Stimulated activated CD8-positive, alpha-beta memory T cell treated with anti-CD3 and anti-CD28 coated beads, Interleukin-4, amount 100 ng/mL, for 1 hour (primary cell): ENCODE measurements around the gene DLX5.

Experiments used
- DNase-seq, 2 donors: peaks; one replicate each; pipeline ENCODE4 v3.0.0-alpha.2; 2020; ENCODE audit warnings: low read depth in 2 of 2, low spot score in 1 of 2

The DLX5 gene

GRCh38 chr7:97006055-97006815, 18.4 kb downstream of the DLX5 start:
- no peak for DNase-seq

DNA sequence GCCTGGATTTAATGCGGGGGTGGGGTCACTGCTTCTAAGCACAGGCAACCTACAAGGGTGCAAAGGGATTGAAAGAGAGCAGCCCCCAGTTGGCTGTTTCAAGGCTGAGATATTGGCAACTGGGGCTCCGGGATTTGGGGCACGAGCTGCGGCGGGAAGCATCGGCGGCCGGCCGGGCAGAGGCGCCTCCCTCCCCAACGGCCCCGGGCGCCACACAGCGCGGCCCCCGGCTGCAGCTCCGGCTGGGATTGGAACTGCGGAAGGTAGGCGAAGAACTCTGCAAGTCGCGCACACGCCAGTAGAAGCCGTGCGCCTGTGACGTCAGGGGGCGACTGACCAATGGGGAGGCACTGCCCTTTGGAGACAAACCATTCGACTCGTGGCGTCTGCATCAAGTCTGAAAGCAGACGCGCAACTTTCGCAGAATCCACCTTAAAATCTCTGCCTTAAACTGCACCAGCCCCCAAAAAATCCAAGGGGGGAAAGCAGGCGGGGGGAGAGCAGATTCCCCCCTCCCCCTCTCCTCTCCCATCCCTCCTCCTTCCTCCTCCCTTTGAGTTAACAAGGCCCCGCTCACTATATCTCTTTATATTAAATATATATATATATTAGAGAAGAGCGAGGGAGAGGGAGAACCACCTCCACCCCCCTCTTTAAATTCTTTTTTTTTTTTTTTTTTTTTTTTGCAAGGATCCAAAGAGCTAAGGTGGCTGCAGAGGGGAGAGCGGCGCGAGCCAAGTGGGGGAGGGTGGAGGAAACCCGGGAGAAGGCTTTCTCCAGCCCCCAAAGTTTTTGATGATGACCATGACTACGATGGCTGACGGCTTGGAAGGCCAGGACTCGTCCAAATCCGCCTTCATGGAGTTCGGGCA, 19.2 kb downstream of the DLX5 start, which contains the start of gene DLX6:
TSS of gene DLX6 (plus strand) at position 371 of the 872 bp plus-strand sequence. CDS start at position 796, 425 bp downstream.
- no peak for DNase-seq

GRCh38 chr7:97004247-97005182, 20.1 kb downstream of the DLX5 start:
- no peak for DNase-seq

GRCh38 chr7:97003262-97004246, 21.1 kb downstream of the DLX5 start:
- no peak for DNase-seq

DNA sequence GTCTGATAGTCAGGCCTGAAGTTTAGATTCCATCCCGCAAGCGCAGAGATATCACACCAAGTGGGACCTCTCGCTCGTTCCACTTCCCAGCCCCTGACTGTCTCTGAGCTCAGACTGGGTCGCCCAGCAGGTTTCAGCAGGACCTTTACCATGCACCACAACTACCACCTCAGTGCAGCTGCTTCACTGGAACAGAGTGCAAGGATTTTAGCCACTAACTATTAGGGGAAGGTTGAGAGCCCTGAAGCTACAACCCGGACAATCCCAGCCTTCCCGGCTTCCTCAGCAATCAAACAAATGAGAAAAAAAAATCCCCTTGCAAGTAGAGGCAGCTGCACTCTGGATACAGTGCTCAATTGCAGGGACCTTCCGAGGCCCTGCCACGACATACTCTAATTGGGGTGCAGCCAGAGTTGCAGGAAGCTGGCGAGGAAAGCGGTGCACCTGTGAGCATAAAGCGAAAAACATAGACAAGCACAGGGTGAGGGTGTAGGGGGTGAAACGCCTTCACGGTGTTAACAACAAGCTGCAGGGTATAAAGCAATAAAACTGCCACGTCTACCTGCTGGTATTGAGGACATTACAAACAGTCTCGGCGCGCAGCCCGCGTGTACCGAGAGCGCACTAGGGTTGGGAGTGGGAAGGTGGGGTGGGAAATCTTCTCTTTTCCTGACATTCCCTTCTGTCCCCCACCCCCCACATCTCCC, 21.9 kb downstream of the DLX5 start:
- no peak for DNase-seq

GRCh38 chr7:97001656-97002554, 22.7 kb downstream of the DLX5 start:
- DNase-seq: no peak

DNA sequence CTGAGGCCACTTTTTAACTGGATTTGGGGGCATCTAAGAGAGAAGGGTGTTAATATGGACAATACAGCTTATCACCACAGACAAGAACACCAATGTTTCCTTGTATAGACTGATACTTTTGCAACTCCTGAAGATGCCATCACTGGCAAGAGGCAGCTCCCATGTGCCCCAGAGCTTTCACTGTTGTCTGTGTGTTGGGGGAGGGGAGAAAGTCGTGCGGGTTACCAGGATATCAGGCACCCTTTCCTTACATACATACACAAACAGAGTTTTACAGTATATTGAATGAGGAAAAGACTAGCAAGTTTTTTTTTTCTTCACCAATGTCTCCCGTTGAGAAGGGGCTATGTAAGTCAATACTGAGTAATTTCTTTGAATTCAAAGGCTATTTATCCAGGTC, 23.4 kb downstream of the DLX5 start:
- no peak for DNase-seq

- no peak for DNase-seq
These were observed 25.9 kb downstream of the DLX5 start for GRCh38 chr7:96998744-96999143.

GRCh38 chr7:96998333-96998732, 26.3 kb downstream of the DLX5 start:
- no peak for DNase-seq

DNA sequence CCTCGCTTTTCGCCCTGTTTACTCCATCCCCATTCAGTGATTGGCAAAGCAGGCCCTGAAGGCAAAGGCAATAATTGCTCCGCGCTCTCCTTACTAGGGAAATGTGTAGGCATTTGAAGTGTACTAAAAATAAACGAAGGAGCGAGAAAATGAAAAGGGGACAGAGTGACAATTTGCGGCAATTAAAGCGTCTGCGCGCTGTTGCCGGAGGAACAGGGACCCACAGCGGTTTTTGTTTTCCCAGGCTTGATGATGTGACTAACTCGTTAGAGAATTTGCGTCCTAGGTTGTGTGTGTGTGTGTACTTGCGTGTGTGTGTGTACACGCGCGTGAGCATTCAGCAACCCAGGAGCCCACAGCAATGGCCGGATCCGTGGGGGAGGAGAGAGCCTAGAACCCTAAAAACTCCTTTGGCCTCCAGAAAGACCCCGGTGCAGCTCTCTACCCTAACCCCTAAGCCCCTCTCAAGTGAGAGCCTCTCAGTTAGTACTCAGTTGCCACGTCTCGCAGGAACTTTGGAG, 27.1 kb downstream of the DLX5 start:
- no peak for DNase-seq

DNA sequence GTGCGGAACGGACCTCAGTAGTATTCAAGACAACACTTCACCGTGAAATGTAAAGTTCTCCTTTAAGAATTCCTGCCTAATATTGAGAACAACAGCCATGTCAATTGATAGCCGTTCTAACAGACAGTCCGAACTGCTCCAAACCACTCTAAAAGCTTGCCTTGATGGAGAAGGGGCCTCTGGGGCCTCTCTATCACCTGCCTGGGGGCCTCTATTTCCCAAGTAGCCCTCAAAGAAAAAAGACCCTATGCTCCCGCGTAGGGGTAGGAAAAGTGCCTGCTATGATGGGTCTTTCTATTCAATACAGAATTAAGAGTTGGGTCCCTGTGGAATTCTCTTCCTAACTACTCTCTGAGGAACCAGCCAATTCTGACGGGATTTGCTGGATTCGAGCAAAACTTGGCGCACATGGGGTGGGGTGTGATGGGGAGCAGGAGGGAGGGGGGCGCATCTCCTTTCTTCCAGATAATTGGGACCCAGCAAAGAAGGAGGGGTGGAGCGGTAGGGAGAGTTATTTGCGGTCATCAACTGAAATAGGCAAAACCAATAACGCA, 27.6 kb downstream of the DLX5 start:
- DNase-seq: no peak

DNA sequence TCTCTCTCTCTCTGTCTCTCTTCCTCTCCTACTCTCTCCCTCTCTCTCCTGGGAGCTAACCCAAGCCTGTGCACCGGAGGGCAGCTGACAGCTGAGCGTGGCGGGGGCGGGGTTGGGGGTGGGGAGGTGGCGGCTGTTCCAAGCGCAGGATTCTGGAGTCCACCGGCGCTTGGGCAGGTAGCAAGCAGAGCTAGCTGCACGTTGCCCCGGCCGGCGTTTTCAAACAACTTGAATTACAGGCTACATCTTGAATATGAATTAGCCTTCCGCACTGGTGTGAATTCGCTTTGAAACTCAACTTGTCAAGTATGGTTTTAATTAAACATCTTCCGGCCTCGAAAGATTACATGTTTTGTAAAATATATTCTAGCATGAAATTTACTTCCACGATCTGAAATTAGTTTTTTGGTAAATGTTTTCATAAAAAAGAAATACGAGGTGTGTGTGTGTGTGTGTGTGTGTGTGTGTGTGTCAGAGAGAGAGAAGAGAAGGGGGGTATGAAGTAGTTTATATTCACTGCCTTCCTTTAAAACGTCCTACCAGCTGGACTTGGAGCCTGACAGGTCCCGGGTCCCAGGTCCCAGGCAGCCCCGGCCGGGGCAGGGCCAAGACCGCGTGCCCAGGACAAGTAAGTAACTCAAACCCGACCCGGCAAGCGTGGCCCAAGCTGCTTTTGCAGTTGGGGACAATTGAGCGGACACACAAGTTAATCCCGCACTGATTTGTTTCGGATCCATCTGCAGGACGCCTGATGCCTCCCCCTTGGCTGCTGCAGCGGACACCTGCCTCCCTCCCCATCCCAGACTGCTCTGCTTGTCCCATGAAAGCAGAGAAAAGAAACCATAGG, 28.3 kb downstream of the DLX5 start:
- no peak for DNase-seq

DNA sequence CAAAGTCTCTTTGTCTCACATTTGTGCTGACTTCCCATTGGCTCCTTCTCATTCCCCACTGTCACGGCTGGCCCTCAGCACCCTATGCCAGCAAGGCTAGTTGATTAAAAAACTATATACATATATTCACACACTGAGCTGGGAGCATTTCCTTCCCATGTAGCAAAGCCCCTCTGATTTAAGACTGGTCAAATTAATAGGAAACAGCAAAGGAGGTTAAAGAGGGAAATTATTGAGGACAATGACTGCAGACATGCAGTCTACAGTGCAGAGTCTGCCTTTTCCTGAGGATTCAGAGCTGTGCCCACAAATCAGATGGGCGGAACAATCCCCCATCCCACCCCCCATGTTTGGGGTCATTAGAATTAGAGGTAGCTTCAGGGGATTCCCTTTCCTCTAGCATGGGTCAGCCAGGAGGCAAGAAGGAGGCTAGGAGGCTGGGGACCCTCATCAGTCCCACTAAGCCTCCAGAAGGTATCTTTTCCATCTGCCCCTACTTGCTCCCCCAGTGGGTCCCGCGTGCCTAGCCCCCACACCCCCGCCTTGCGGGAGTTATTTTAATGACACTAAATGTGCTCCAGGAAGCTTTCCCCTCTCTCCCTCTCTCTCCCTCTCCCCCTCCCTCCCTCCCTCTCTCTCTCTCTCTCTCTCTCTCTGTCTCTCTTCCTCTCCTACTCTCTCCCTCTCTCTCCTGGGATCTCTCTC, 29.1 kb downstream of the DLX5 start:
- no peak for DNase-seq

DNA sequence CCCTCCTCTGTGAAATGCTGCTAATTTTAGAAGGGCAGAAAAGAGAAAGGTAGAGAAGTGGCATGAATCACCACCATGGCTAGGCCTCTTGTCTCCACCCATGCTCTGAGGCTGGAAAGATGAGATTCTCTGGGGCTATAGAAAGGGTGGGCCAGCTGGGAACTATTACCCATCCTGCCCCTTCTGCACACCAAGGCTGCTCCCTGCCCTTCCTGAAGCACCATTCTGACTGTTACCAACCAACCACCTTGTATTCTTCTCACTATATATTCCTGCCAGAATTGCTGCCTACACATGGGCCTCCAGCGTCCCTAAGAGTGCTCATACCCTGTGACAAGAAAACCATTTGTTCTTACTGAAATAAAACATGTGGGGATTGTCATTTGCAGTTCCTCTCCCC, 30.7 kb downstream of the DLX5 start:
- no peak for DNase-seq

DNA sequence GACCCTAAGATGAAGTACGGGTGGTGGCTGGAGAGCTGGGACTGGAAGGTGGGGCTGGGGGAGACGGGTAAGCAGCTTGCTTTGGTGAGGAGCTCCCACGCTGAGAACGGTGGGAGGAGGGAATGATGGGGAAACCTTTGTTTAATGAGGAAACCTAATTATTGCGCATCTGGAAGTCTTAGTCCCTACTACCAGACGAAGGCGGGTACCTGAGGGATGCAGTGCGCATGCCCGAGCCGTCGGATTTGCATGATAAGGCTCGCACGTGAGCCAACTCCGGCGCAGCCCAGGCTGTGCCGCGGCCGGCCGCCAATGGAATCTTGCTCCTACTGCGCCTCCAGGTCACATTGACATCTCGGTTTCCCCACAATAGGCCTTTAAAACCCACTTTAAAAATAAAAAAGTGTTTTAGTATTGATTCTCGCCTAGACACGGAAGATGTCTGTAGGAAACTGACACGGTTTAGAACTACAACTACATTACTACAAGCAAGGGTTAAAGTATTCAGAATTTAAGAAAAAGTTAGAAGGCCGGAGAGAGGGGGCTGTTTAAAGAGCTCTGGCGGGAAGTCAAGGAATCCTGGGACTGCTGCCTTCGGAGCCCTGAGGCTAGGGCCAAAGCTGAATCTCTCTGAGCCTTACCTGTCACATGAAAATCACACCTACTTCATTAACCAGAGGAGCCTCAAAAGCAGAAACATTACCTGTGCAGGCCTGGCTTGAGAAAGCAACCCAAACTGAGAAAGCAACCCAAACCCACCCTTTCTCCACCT, 31.4 kb downstream of the DLX5 start:
- DNase-seq: no peak
